ENCODE measurements around the gene PLAGL2.
"Not testable (repeated sequence)": the region's sequence is repeated elsewhere in the genome, so short reads cannot be mapped to it uniquely, and the experiment has no call there.

PLAGL2 gene

GRCh38 chr20:32205110-32205842 lies 2.3 kb downstream of the PLAGL2 start:
- in situ Hi-C loops (cut with MboI; ENCODE audit: low sequenced_read_pairs) = no loop called here

- in situ Hi-C loops (cut with MboI; ENCODE audit: low sequenced_read_pairs) = no loop called here
Measured at GRCh38 chr20:32204205-32205109, 3.1 kb downstream of the PLAGL2 start.

GRCh38 chr20:32203356-32204204 lies 4.0 kb downstream of the PLAGL2 start:
- in situ Hi-C loops (cut with MboI; ENCODE audit: low sequenced_read_pairs) = no loop called here

- in situ Hi-C loops (cut with MboI; ENCODE audit: low sequenced_read_pairs) = no loop called here
Measured at GRCh38 chr20:32201977-32202363, 5.6 kb downstream of the PLAGL2 start.

GRCh38 chr20:32201296-32201976 lies 6.1 kb downstream of the PLAGL2 start:
- in situ Hi-C loops (cut with MboI; ENCODE audit: low sequenced_read_pairs) = no loop called here

- in situ Hi-C loops (cut with MboI; ENCODE audit: low sequenced_read_pairs) = no loop called here
Measured at GRCh38 chr20:32199006-32199405, 8.5 kb downstream of the PLAGL2 start.

GRCh38 chr20:32197136-32197535 lies 10.4 kb downstream of the PLAGL2 start:
- in situ Hi-C loops (cut with MboI; ENCODE audit: low sequenced_read_pairs) = not testable (repeated sequence)

- in situ Hi-C loops (cut with MboI; ENCODE audit: low sequenced_read_pairs) = not testable (repeated sequence)
Measured at GRCh38 chr20:32196613-32197012, 10.9 kb downstream of the PLAGL2 start.

- in situ Hi-C loops (cut with MboI; ENCODE audit: low sequenced_read_pairs) = no loop called here
Measured at GRCh38 chr20:32195581-32195980, 12.0 kb downstream of the PLAGL2 start.

GRCh38 chr20:32193996-32194395 lies 13.5 kb downstream of the PLAGL2 start:
- in situ Hi-C loops (cut with MboI; ENCODE audit: low sequenced_read_pairs) = no loop called here

- in situ Hi-C loops (cut with MboI; ENCODE audit: low sequenced_read_pairs) = not testable (repeated sequence)
Measured at GRCh38 chr20:32193336-32193735, 14.2 kb downstream of the PLAGL2 start.

- in situ Hi-C loops (cut with MboI; ENCODE audit: low sequenced_read_pairs) = no loop called here
Measured at GRCh38 chr20:32192698-32193097, 14.8 kb downstream of the PLAGL2 start.

- in situ Hi-C loops (cut with MboI; ENCODE audit: low sequenced_read_pairs) = no loop called here
Measured at GRCh38 chr20:32191873-32192272, 15.7 kb downstream of the PLAGL2 start.

- in situ Hi-C loops (cut with MboI; ENCODE audit: low sequenced_read_pairs) = no loop called here
Measured at GRCh38 chr20:32191422-32191821, 16.1 kb downstream of the PLAGL2 start.

GRCh38 chr20:32190616-32191415 lies 16.7 kb downstream of the PLAGL2 start:
- in situ Hi-C loops (cut with MboI; ENCODE audit: low sequenced_read_pairs) = no loop called here

GRCh38 chr20:32189691-32190615 lies 17.6 kb downstream of the PLAGL2 start:
- in situ Hi-C loops (cut with MboI; ENCODE audit: low sequenced_read_pairs) = no loop called here

GRCh38 chr20:32189123-32189410 lies 18.5 kb downstream of the PLAGL2 start:
- in situ Hi-C loops (cut with MboI; ENCODE audit: low sequenced_read_pairs) = no loop called here

GRCh38 chr20:32188376-32189122 lies 19.0 kb downstream of the PLAGL2 start:
- in situ Hi-C loops (cut with MboI; ENCODE audit: low sequenced_read_pairs) = no loop called here

Measured in HL-60/S4 treated with phorbol 12-myristate 13-acetate at 8.2 ng/mL for 4 days and 3 days (cell line).